Measurements from ENCODE around the gene TRAPPC1. TPM values are rescaled to one million over a fixed set of nuclear protein-coding genes. Genes with fewer than 3 reads are reported as not detected.

TRAPPC1 gene
- total RNA-seq, 1 experiment from 2014 or later, result 26.4 TPM

DNA sequence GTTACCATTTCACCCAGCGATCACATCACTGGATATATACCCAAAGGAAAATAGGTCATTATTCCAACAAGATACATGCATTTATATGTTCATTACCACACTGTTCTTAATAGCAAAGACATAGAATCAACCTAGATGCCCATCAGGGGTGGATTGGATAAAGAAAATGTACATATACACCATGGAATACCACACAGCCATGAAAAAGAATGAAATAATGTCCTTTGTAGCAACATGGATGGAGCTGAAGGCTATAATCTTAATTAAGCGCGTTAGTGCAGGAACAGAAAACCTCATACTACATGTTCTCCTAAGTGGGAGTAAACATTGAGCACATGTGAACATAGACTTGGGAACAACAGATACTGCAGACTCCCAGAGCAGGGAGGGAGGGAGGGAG is 18.8 kb upstream of the TRAPPC1 start:
- ATAC-seq (no peak), DNase-seq (no peak)
- H3K27me3 ChIP-seq (ENCODE audit: low read length), result no peaks in the 10 kb centered on the region
- BruUV-seq (replicated peaks), result no TSS peak
- no peaks in the 10 kb centered on the region; the same call in none of the 2 replicates for H3K36me3 ChIP-seq (ENCODE audit: low read depth, low read length)
- H3K27ac ChIP-seq (ENCODE audit: low read length), result no peak overlapping the region
- no peak overlapping the region for H3K4me3 ChIP-seq (ENCODE audit: low read length)
- intact Hi-C loops (cut with micrococcal nuclease), result no loop called here
- ChIA-PET CTCF (no interaction called here), POLR2A (ENCODE audit: unreplicated experiment) (no interaction called here)
- H3K79me2 ChIP-seq (ENCODE audit: low read length), result no peaks in the 10 kb centered on the region
- no peaks in the 10 kb centered on the region for H3K9me2 ChIP-seq (replicated peaks; ENCODE audit: low read length)
- no peak overlapping the region for H3K9ac ChIP-seq (ENCODE audit: low read length)
- H4K20me1 ChIP-seq (ENCODE audit: low read length), result no peaks in the 10 kb centered on the region
- no peak overlapping the region for H3K4me2 ChIP-seq (ENCODE audit: low read length)
- TF ChIP-seq, protein P1, sequence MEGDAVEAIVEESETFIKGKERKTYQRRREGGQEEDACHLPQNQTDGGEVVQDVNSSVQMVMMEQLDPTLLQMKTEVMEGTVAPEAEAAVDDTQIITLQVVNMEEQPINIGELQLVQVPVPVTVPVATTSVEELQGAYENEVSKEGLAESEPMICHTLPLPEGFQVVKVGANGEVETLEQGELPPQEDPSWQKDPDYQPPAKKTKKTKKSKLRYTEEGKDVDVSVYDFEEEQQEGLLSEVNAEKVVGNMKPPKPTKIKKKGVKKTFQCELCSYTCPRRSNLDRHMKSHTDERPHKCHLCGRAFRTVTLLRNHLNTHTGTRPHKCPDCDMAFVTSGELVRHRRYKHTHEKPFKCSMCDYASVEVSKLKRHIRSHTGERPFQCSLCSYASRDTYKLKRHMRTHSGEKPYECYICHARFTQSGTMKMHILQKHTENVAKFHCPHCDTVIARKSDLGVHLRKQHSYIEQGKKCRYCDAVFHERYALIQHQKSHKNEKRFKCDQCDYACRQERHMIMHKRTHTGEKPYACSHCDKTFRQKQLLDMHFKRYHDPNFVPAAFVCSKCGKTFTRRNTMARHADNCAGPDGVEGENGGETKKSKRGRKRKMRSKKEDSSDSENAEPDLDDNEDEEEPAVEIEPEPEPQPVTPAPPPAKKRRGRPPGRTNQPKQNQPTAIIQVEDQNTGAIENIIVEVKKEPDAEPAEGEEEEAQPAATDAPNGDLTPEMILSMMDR (conservative IDR thresholded peaks at IDR 0.05; ENCODE audit: low read depth, low read length), result no peak
- TF ChIP-seq EZH2 (IDR thresholded peaks at IDR 0.05; ENCODE audit: low read length, unreplicated experiment) (no peak), EZH2phosphoT487 (IDR thresholded peaks at IDR 0.05; ENCODE audit: borderline replicate concordance, low read length) (no peak)
- H3K4me1 ChIP-seq (ENCODE audit: insufficient read depth, low read length), result no peaks in the 10 kb centered on the region
- H2AFZ ChIP-seq (ENCODE audit: low read length), result no peak overlapping the region
- H3F3A ChIP-seq (ENCODE audit: low read length, unreplicated experiment), result no peaks in the 10 kb centered on the region
- H3K9me3 ChIP-seq (ENCODE audit: low read length), result no peaks in the 10 kb centered on the region

DNA sequence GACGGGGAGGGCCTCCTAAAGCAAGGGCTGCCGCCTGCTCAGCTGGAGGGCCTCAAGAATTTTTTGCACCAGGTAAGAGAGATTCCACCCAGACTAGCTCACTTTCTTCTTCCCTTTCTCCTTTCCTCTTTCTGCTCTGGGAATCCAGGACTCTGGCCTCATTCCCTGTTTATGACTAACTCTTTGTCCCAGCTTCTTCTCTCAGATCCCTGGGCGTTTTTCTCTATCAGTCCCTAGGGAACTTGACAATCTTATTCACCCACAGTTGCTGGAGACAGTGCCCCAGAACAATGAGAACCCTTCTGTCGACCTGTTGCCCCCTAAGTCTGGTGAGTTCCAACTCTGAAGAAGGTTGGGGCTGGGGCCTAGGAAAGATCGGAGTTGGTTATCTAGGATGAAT is 15.9 kb upstream of the TRAPPC1 start:
- Histone ChIP-seq H3F3A (ENCODE audit: low read length, unreplicated experiment) (no peaks in the 10 kb centered on the region), H3K9me2 (replicated peaks; ENCODE audit: low read length) (no peaks in the 10 kb centered on the region), H3K4me2 (ENCODE audit: low read length) (no peak overlapping the region), H4K20me1 (ENCODE audit: low read length) (no peaks in the 10 kb centered on the region), H3K27me3 (ENCODE audit: low read length) (no peaks in the 10 kb centered on the region), H3K9ac (ENCODE audit: low read length) (no peak overlapping the region), H3K79me2 (ENCODE audit: low read length) (no peaks in the 10 kb centered on the region), H3K4me1 (ENCODE audit: insufficient read depth, low read length) (no peaks in the 10 kb centered on the region), H3K27ac (ENCODE audit: low read length) (no peak overlapping the region), H3K36me3 (ENCODE audit: low read depth, low read length) (no peaks in the 10 kb centered on the region; the same call in none of the 2 replicates), H3K4me3 (ENCODE audit: low read length) (no peak overlapping the region), H2AFZ (ENCODE audit: low read length) (no peak overlapping the region), H3K9me3 (ENCODE audit: low read length) (no peaks in the 10 kb centered on the region)
- ChIA-PET POLR2A (ENCODE audit: unreplicated experiment) (no interaction called here), CTCF (no interaction called here)
- ATAC-seq (no peak), DNase-seq (no peak)
- TF ChIP-seq EZH2 (IDR thresholded peaks at IDR 0.05; ENCODE audit: low read length, unreplicated experiment) (no peak), EZH2phosphoT487 (IDR thresholded peaks at IDR 0.05; ENCODE audit: borderline replicate concordance, low read length) (no peak)
- TF ChIP-seq, protein P1 (conservative IDR thresholded peaks at IDR 0.05; ENCODE audit: low read depth, low read length), result no peak
- intact Hi-C loops (cut with micrococcal nuclease), result no loop called here
- BruUV-seq (replicated peaks), result no TSS peak

DNA sequence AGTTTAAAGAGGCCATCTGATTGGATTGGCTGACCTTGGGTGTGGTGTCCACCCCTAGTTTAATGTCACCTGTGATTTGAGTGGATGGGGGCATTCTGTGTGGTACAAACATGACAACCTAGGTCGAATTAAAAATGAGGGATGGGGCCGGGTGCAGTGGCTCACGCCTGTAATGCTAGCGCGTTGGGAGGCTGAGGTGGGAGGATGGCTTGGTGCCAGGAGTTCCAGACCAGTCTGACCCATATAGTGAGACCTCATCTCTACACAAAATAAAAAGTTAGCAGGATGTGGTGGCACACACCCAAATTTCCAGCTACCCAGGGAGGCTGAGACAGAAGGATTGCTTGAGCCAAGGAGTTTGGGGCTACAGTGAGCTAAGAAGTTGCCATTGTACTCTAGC is 14.7 kb upstream of the TRAPPC1 start:
- Histone ChIP-seq H3F3A (ENCODE audit: low read length, unreplicated experiment) (no peaks in the 10 kb centered on the region), H3K36me3 (ENCODE audit: low read depth, low read length) (no peaks in the 10 kb centered on the region; the same call in none of the 2 replicates), H3K9me2 (replicated peaks; ENCODE audit: low read length) (no peaks in the 10 kb centered on the region), H3K4me3 (ENCODE audit: low read length) (no peak overlapping the region), H3K27me3 (ENCODE audit: low read length) (no peaks in the 10 kb centered on the region), H3K27ac (ENCODE audit: low read length) (no peak overlapping the region), H3K4me2 (ENCODE audit: low read length) (no peak overlapping the region), H2AFZ (ENCODE audit: low read length) (no peak overlapping the region), H3K4me1 (ENCODE audit: insufficient read depth, low read length) (no peaks in the 10 kb centered on the region), H4K20me1 (ENCODE audit: low read length) (no peaks in the 10 kb centered on the region), H3K9me3 (ENCODE audit: low read length) (no peaks in the 10 kb centered on the region), H3K79me2 (ENCODE audit: low read length) (no peaks in the 10 kb centered on the region), H3K9ac (ENCODE audit: low read length) (no peak overlapping the region)
- ATAC-seq (no peak), DNase-seq (no peak)
- ChIA-PET POLR2A (ENCODE audit: unreplicated experiment) (no interaction called here), CTCF (no interaction called here)
- intact Hi-C loops (cut with micrococcal nuclease), result no loop called here
- no TSS peak for BruUV-seq (replicated peaks)
- no peak for TF ChIP-seq EZH2 (IDR thresholded peaks at IDR 0.05; ENCODE audit: low read length, unreplicated experiment)
- TF ChIP-seq EZH2phosphoT487 (IDR thresholded peaks at IDR 0.05; ENCODE audit: borderline replicate concordance, low read length), result no peak
- TF ChIP-seq, protein P1 (conservative IDR thresholded peaks at IDR 0.05; ENCODE audit: low read depth, low read length), result no peak
